Measurements from ENCODE around the gene PKD1L1.

PKD1L1 gene

GRCh38 chr7:47725031-47725780 lies 223.1 kb downstream of the PKD1L1 start:
- DNase-seq = no peak

Data from RPMI8226 (cell line).